Peyer's patch (tissue), 4 donors: ENCODE data around the gene C10orf105. TPM values are rescaled to one million over a fixed set of nuclear protein-coding genes. Genes with fewer than 3 reads are reported as not detected.

ENCODE experiments used
- DNase-seq, 3 donors: peaks; one replicate each; pipeline ENCODE4 v3.0.0-alpha.2; 2017 to 2019
- H3K27ac ChIP-seq, 4 donors: fragments of 200-600 bp; sonication (generic); one replicate each; pipeline ENCODE4 v1.5.1; 2016 to 2019
- H3K27me3 ChIP-seq, 2 donors: fragments of 200-600 bp; sonication (generic); one replicate each; pipeline ENCODE4 v1.5.1; 2019
- H3K36me3 ChIP-seq, 3 donors: fragments of 200-600 bp; sonication (generic); one replicate each; pipeline ENCODE4 v1.5.1; 2016 to 2019
- H3K4me1 ChIP-seq, 4 donors: fragments of 200-600 bp; sonication (generic); one replicate each; pipeline ENCODE4 v1.5.1; 2016 to 2019
- H3K4me3 ChIP-seq, 4 donors: fragments of 200-600 bp; sonication (generic); 1 replicate in 3 of 4; 2 replicates in 1 of 4; pipeline ENCODE4 v1.5.1; 2016 to 2019; ENCODE audit warnings: mild to moderate bottlenecking in 1 of 4
- H3K9me3 ChIP-seq, 4 donors: fragments of 200-600 bp; sonication (generic); one replicate each; pipeline ENCODE4 v1.5.1; 2016 to 2019; ENCODE audit warnings: mild to moderate bottlenecking in 1 of 4
- CTCF ChIP-seq, 6 experiments: fragments of 450-650 bp in 4 of 6; fragments of 200-600 bp in 2 of 6; sonication (generic) in 1 of 6; IDR thresholded peaks; one replicate each; pipeline ENCODE4 v1.5.1; 2017 to 2019; ENCODE audit warnings: antibody characterized with exemption in 6 of 6, mild to moderate bottlenecking in 3 of 6, moderate library complexity in 1 of 6
- POLR2A ChIP-seq, 2 donors: fragments of 450-650 bp; IDR thresholded peaks; one replicate each; pipeline ENCODE4 v1.5.1; 2017; ENCODE audit warnings: antibody characterized with exemption in 2 of 2, mild to moderate bottlenecking in 2 of 2, moderate library complexity in 2 of 2
- total RNA-seq, 4 donors: library from RNA; depleted of rRNA; stranded (reverse); fragments of >200 nt; gene quantifications; one replicate each; pipeline ENCODE4 v1.1.0, GENCODE V29; 2016

The C10orf105 gene
- total RNA-seq, 4 donors from 2014 or later: 0.27 TPM; not detected in 3

GRCh38 chr10:71713135-71714030 lies 6.2 kb downstream of the C10orf105 start:
- Histone ChIP-seq H3K9me3 (no peaks in the 10 kb centered on the region), H3K4me1 (peaks cover 5 to 35% (median 30%) of the 10 kb centered on the region in 4 donors), H3K4me3 (no peak overlapping the region), H3K27ac (peak overlapping the region; percentile 67 to 88 (median 78)), H3K27me3 (no peaks in the 10 kb centered on the region), H3K36me3 (no peaks in the 10 kb centered on the region)
- DNase-seq: peak in 2 of 3 donors; percentile 32 to 75
- TF ChIP-seq CTCF (IDR thresholded peaks at IDR 0.05): peak in 1 of 6 experiments; percentile 22
- no peak for TF ChIP-seq POLR2A (IDR thresholded peaks at IDR 0.05)

GRCh38 chr10:71712572-71713134 lies 6.9 kb downstream of the C10orf105 start:
- no peaks in the 10 kb centered on the region for H3K36me3 ChIP-seq

GRCh38 chr10:71712170-71712569 lies 7.4 kb downstream of the C10orf105 start:
- no peaks in the 10 kb centered on the region for H3K9me3 ChIP-seq
- peaks cover 5 to 37% (median 32%) of the 10 kb centered on the region in 4 donors for H3K4me1 ChIP-seq
- peak overlapping the region; percentile 67 to 88 (median 78) for H3K27ac ChIP-seq
- no peaks in the 10 kb centered on the region for H3K27me3 ChIP-seq
- no peak for TF ChIP-seq CTCF (IDR thresholded peaks at IDR 0.05)
- no peak for TF ChIP-seq POLR2A (IDR thresholded peaks at IDR 0.05)
- H3K36me3 ChIP-seq: no peaks in the 10 kb centered on the region
- DNase-seq: no peak
- H3K4me3 ChIP-seq: no peak overlapping the region

More at GRCh38 chr10:71712572-71713134, 6.9 kb downstream of the C10orf105 start:
- peaks cover 5 to 37% (median 32%) of the 10 kb centered on the region in 4 donors for H3K4me1 ChIP-seq
- TF ChIP-seq POLR2A (IDR thresholded peaks at IDR 0.05) (no peak), CTCF (IDR thresholded peaks at IDR 0.05) (no peak)
- H3K9me3 ChIP-seq: no peaks in the 10 kb centered on the region
- H3K4me3 ChIP-seq: no peak overlapping the region
- peak overlapping the region; percentile 67 to 88 (median 78) for H3K27ac ChIP-seq
- peak in 1 of 3 donors; percentile 34 for DNase-seq
- no peaks in the 10 kb centered on the region for H3K27me3 ChIP-seq

- TF ChIP-seq POLR2A (IDR thresholded peaks at IDR 0.05) (no peak), CTCF (IDR thresholded peaks at IDR 0.05) (no peak)
- Histone ChIP-seq H3K9me3 (no peaks in the 10 kb centered on the region), H3K27me3 (no peaks in the 10 kb centered on the region), H3K4me3 (no peak overlapping the region), H3K27ac (no peak overlapping the region), H3K36me3 (no peaks in the 10 kb centered on the region), H3K4me1 (peaks cover 5 to 37% (median 32%) of the 10 kb centered on the region in 4 donors)
- no peak for DNase-seq
These were observed 8.4 kb downstream of the C10orf105 start for GRCh38 chr10:71711052-71711623.

- peaks cover 5 to 37% (median 30%) of the 10 kb centered on the region in 4 donors for H3K4me1 ChIP-seq
- no peaks in the 10 kb centered on the region for H3K36me3 ChIP-seq
- H3K27ac ChIP-seq: no peak overlapping the region
- H3K27me3 ChIP-seq: no peaks in the 10 kb centered on the region
- no peak for TF ChIP-seq POLR2A (IDR thresholded peaks at IDR 0.05)
- no peak for TF ChIP-seq CTCF (IDR thresholded peaks at IDR 0.05)
- H3K9me3 ChIP-seq: no peaks in the 10 kb centered on the region
- no peak for DNase-seq
- H3K4me3 ChIP-seq: no peak overlapping the region
These were observed 9.1 kb downstream of the C10orf105 start for GRCh38 chr10:71710519-71710918.
